ENCODE data around the gene ZSCAN21.

The ZSCAN21 gene

GRCh38 chr7:100029596-100029995, 20.0 kb upstream of the ZSCAN21 start:
- no peak for DNase-seq

DNA sequence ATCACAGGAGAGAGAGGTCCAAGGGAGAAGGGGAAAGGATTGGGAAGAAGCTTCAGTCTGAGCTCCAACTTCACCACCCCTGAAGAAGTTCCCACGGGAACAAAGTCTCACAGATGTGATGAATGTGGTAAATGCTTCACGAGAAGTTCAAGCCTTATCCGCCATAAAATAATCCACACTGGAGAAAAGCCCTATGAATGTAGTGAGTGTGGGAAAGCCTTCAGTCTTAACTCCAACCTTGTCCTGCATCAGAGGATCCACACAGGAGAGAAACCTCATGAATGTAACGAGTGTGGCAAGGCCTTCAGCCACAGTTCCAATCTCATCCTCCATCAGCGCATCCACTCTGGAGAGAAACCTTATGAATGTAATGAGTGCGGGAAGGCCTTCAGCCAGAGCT, 16.0 kb upstream of the ZSCAN21 start:
- no peak for DNase-seq

GRCh38 chr7:100034871-100035510, 14.6 kb upstream of the ZSCAN21 start:
- DNase-seq = no peak

GRCh38 chr7:100035876-100036275, 13.7 kb upstream of the ZSCAN21 start:
- no peak for DNase-seq

DNA sequence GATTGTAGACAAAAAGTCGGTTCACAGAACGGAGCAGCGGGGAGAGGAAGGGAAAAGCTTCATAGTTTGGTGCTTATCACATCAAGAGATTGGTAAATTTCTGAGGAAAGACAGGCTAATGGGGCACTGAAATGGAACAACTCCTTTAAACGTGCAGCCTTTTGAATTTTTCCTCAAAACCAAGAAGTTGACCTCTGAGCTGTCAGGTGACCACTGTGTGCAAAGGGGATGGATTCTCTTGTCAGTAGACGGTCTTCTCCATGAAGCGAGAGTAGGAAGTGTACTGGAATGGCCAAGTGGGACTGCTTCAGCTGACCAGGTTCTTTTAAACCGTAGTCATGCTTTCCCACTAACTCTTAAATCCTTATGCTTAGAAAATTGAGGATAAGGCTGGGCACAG, 11.2 kb upstream of the ZSCAN21 start:
- no peak for DNase-seq

- no peak for DNase-seq
Observed at GRCh38 chr7:100040575-100040974, 9.0 kb upstream of the ZSCAN21 start.

DNA sequence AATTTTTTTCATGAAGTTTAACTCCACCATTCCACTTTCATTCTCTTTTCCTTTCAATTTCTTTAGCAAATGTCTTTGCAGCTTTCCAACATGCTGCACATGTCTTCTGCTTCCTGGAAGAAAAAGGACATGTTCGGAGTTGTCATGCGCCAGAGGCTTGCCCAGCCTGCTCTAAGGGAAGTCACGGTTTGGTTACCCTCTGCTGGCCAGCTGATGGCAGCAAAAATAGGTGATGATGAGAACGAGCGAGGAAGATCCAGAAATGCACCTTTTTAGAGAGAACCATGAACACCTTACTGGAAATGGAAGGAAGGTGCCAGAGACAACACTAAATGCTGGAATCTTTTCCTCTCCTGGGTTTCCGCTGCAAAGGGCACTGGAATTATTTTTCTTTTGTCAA, 4.9 kb upstream of the ZSCAN21 start:
- DNase-seq = no peak

- DNase-seq = no peak
Observed at GRCh38 chr7:100048680-100049079, 894 bp upstream of the ZSCAN21 start.

DNA sequence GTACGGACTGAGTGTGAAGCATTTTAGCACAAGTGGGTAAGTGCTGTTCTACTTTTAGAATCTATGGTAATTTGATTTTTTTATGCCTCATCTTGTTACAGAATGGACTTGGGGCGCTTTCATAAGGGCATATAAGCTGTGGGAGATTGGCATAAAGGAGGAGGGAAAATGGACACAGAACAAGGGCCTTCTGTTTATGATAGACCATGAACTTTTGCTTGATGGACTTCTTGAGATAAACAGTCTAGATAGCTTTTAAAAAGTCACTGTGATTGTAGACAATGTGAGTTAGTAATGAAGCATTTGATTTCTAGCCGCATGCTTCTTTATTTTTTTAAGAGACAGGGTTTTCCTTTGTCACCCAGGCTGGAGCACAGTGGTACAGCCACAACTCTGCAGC, 2.0 kb downstream of the ZSCAN21 start:
- DNase-seq = no peak

DNA sequence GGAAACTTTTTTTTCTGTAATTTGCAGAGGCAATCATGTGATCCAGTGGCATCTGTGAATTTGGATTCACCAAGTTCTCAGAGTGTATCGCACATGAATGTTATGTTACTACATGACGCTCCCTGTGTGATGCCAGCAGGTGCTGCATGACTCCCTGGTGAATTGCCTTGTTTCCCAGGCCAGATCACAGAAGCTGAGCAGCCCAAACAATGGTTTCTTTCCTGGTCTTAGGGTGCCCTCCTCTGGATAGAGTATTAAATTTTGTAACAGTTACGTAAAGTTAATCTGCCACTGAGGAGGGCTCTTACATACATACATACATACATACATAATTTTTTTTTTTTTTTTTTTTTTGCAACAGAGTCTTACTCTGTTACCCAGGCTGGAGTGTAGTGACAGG, 3.6 kb downstream of the ZSCAN21 start:
- DNase-seq = peak; percentile 21

- no peak for DNase-seq
Observed at GRCh38 chr7:100057006-100057405, 7.4 kb downstream of the ZSCAN21 start.

DNA sequence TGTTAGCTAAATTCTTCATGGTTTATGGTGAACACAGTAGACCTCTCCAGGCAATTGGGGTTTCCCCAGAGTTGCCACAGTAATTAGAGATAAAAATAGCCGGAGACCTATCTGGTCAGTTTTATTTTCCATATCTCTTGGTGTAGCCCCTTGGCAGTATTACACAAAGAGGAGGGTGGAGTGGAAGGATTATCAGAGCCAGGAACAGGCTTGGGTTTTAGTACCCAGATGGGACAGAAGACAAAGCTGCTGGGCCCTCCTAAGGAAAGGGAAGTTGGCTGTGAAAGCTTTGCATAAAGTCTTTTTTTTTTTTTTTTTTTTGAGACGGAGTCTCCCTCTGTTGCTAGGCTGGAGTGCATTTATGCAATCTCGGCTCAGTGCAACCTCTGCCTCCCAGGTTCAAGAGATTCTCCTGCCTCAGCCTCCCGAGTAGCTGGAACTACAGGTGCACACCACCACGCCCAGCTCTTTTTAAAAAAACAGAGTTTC, 9.7 kb downstream of the ZSCAN21 start:
- no peak for DNase-seq

DNA sequence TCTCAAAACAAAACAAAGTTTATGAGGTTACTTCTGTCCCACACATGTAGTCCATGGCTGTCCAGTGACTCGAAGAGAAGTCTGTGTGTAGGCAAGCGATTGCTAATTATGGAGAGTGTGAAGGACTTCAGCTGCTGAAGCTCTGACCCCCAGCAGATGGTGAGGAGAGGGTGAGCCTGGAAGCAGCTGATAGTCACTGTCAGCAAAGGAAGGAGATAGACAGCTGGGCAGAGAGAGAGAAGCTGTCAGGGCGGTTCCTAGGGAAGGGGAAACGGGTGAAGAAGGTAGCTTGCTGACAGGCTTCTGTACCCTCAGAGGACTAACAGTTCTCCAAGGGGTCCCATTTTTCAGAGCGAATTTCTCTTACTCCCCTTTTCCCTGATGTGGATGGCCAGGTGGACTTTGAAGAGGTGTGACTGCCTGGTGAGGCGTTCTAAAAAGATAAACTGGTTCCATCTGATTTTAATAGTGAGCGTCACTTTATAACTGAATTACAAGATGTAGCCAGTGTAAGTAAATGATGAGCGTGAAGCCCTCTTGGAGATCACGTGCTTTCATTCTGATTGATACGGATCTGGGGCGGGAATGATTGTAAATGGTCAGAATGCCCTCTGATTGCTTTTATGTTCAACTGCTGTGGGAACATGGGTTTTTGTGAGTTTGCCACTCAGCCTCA, 12.1 kb downstream of the ZSCAN21 start:
- DNase-seq = no peak

DNA sequence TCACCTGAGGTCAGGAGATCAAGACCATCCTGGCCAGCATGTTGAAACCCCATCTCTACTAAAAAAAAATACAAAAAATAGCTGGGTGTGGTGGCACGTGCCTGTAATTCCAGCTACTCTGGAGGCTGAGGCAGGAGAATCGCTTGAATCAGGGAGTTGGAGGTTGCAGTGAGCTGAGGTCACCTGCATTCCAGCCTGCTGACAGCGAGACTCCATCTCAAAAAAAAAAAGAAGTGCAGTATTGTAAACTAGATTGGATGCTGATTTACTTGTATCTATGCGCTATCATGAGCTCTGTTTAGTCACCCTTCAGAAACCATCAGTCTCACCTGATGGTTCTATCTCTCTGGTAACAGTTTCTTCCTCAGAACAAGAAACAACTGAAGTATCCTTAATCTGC, 13.8 kb downstream of the ZSCAN21 start:
- DNase-seq = no peak

DNA sequence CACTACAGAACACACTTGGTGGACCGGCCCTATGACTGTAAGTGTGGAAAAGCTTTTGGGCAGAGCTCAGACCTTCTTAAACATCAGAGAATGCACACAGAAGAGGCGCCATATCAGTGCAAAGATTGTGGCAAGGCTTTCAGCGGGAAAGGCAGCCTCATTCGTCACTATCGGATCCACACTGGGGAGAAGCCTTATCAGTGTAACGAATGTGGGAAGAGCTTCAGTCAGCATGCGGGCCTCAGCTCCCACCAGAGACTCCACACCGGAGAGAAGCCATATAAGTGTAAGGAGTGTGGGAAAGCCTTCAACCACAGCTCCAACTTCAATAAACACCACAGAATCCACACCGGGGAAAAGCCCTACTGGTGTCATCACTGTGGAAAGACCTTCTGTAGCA, 14.6 kb downstream of the ZSCAN21 start:
- no peak for DNase-seq

GRCh38 chr7:100065452-100066186, 16.0 kb downstream of the ZSCAN21 start:
- DNase-seq = no peak

DNA sequence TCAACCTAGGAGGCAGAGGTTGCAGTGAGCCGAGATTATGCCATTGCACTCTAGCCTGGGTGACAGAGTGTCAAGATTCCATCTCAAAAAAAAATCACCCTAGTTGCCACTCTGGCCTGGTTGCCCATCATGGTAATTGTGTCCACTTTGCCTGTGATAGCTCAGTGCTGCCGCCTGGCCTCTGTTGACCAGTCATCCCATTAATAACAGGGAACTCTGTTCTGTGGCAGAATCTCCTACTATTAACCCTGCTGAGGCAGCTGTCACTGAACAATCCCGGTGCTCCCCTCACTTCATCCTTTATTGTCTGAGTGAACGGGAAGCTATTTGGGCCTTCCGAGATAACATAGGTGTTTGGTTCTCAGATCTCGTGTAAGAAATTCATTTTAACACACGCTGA, 17.4 kb downstream of the ZSCAN21 start:
- no peak for DNase-seq

DNA sequence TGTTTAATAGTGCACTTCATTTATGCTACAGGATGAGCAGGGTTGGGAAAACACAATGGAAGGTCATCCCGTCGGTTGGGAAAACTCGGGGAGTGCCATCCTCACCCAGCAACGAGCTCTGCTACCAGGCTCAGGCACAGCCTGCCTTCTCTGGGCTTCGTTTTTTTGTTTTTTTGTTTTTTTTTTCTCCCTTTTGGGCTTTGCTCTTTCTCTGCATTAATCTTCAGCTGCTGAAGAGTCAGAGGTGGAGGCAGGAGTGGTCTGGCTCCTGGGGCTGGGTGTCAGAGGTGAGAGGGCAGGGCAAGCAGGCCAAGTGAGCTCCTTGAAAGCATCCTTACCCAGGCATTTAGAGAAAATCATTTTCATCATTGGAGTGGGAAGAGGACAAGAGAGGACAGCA, 20.4 kb downstream of the ZSCAN21 start:
- DNase-seq = no peak

DNA sequence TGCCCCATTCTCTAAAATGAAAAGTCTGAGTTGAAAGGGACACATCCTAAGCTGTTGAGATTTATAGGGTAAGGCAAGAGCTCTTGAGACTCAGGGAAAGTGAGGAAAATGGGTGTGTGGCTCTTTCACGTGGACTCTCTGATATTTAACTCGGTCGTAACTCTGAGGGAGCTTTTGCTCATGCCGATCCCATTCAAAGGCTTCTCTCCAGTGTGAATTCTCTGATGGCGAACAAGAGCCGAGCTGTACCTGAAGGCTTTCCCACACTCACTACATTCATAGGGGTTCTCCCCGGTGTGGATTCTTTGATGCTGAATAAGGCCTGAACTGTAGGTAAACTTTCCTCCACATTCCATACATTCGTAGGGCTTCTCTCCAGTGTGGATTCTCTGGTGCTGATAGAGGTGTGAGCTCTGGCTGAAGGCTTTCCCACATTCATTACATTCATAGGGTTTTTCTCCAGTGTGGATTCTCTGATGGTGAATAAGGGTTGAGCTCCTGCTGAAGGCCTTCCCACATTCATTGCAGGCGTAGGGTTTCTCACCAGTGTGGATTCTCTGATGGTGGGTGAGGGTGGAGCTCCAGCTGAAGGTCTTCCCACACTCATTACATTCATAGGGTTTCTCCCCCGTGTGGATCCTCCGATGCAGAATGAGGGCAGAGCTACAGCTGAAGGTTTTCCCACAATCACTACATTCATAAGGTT, 21.6 kb downstream of the ZSCAN21 start:
- DNase-seq = no peak

DNA sequence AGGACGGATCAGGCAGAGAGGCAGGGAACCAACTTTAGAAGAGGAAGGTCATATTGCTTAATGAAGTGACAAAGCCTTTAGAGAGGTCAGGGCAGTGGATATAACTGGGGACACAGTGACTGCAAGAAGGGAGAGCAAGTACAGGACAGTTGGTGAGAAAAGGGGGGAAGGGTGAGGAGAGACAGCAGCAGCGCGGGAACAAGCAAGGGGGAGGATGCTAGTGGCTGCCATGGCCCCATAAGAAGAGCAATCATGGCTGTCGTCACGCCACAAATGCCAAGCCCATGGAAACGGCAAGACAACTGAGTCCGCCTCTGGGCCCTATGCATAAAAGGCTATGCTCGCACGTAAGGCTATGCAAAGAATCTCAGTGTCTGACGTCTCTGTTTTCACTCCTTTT, 22.9 kb downstream of the ZSCAN21 start:
- no peak for DNase-seq

DNA sequence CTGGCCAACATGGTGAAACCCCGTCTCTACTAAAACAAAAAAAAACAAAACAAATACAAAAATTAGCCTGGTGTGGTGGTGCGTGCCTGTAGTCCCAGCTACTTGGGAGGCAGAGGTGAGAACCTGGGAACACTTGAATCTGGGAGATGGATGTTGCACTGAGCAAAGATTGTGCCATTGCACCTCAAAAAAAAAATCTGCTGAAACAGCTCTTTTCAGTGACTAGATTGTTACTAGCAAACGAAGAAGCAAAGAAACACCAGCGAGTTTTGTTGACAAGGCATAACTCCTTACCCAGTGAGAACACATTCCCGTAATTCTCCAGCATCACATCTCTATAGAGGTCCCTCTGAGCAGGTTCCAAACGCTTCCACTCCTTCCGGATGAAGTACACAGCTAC, 25.3 kb downstream of the ZSCAN21 start:
- DNase-seq = no peak

GRCh38 chr7:100075418-100075817, 25.8 kb downstream of the ZSCAN21 start:
- no peak for DNase-seq

DNA sequence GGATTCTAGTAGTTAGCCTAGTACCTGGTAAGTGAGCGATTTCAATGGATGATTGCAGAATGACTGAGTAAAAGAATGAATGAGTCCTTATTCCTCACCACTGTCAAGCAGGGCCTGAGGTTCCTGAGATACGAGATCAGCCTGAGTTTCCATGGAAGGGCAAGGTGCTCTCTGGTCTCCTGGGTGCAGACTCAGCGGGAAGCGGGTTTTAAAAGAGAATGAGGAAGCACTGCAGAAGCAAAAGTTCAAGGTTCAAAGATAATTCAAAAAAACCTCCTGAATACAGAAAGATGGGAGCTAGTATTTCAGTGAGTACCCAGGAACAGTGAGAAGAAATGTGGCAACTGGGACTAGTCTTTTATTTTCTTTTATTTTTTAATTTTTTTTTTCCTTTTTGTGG, 27.6 kb downstream of the ZSCAN21 start:
- DNase-seq = no peak

All from stimulated activated CD4-positive, alpha-beta T cell treated with anti-CD3 and anti-CD28 coated beads, Interleukin-4, amount 100 ng/mL, for 24 hours (primary cell).